GM21390 (cell line): ENCODE data around the gene CCDC68.
"Not testable (repeated sequence)": the region's sequence is repeated elsewhere in the genome, so short reads cannot be mapped to it uniquely, and the experiment has no call there.

Source experiments
- ATAC-seq: cut with Tn5 transposase; IDR thresholded peaks from one replicate; pipeline ENCODE4 v1.9.1; 2021; ENCODE audit not compliant: unreplicated experiment

Gene CCDC68

GRCh38 chr18:54878659-54879358 lies 80.5 kb downstream of the CCDC68 start:
- no peak for ATAC-seq

GRCh38 chr18:54878159-54878622 lies 81.1 kb downstream of the CCDC68 start:
- no peak for ATAC-seq

GRCh38 chr18:54877076-54877475 lies 82.2 kb downstream of the CCDC68 start:
- no peak for ATAC-seq

- ATAC-seq: no peak
Measured at GRCh38 chr18:54875063-54875462, 84.2 kb downstream of the CCDC68 start.

GRCh38 chr18:54873884-54874255 lies 85.4 kb downstream of the CCDC68 start:
- ATAC-seq: no peak

- ATAC-seq: no peak
Measured at GRCh38 chr18:54872681-54873080, 86.6 kb downstream of the CCDC68 start.

- ATAC-seq: no peak
Measured at GRCh38 chr18:54871231-54871630, 88.0 kb downstream of the CCDC68 start.

- no peak for ATAC-seq
Measured at GRCh38 chr18:54867131-54867530, 92.1 kb downstream of the CCDC68 start.

- no peak for ATAC-seq
Measured at GRCh38 chr18:54860941-54861340, 98.3 kb downstream of the CCDC68 start.

GRCh38 chr18:54859667-54860421 lies 99.4 kb downstream of the CCDC68 start:
- no peak for ATAC-seq

GRCh38 chr18:54857499-54857898 lies 101.8 kb downstream of the CCDC68 start:
- no peak for ATAC-seq

- ATAC-seq: no peak
Measured at GRCh38 chr18:54856105-54856646, 103.1 kb downstream of the CCDC68 start.

GRCh38 chr18:54855050-54855449 lies 104.2 kb downstream of the CCDC68 start:
- not testable (repeated sequence) for ATAC-seq

GRCh38 chr18:54852780-54853675 lies 106.2 kb downstream of the CCDC68 start:
- no peak for ATAC-seq
